GM21526 (cell line): Measurements from ENCODE around the gene GPAT3.

Source experiments
- ATAC-seq: cut with Tn5 transposase; IDR thresholded peaks from one replicate; pipeline ENCODE4 v1.9.1; 2021; ENCODE audit warnings: moderate library complexity; ENCODE audit not compliant: unreplicated experiment, low FRiP score

The GPAT3 gene

GRCh38 chr4:83631066-83631465 lies 95.2 kb downstream of the GPAT3 start:
- ATAC-seq, result no peak

GRCh38 chr4:83636930-83637329 lies 101.0 kb downstream of the GPAT3 start:
- ATAC-seq, result no peak

- no peak for ATAC-seq
Measured at GRCh38 chr4:83639849-83640493, 104.1 kb downstream of the GPAT3 start.

GRCh38 chr4:83643036-83643435 lies 107.1 kb downstream of the GPAT3 start:
- no peak for ATAC-seq

- peak; percentile 70 for ATAC-seq
Measured at GRCh38 chr4:83644677-83645659, 109.1 kb downstream of the GPAT3 start.

- no peak for ATAC-seq
Measured at GRCh38 chr4:83646538-83647239, 110.8 kb downstream of the GPAT3 start.

GRCh38 chr4:83651846-83652245 lies 115.9 kb downstream of the GPAT3 start:
- no peak for ATAC-seq
